ENCODE measurements around the gene SC5D. TPM values are rescaled to one million over a fixed set of nuclear protein-coding genes. Genes with fewer than 3 reads are reported as not detected.

Gene SC5D
- total RNA-seq, 2 donors from 2014 or later, result 14.9 to 28.5 TPM

GRCh38 chr11:121334973-121335710, 42.6 kb downstream of the SC5D start:
- no peaks in the 10 kb centered on the region for H3K27me3 ChIP-seq (replicated peaks; ENCODE audit: insufficient read depth)
- no peak for DNase-seq (ENCODE audit: low spot score)
- H3K4me1 ChIP-seq (ENCODE audit: control insufficient read depth in 1 of 2, low read depth in 2 of 2), result no peaks in the 10 kb centered on the region
- no peak for ATAC-seq (ENCODE audit: insufficient number of reproducible peaks, low FRiP score, low read depth)
- no peak for TF ChIP-seq CTCF (IDR thresholded peaks at IDR 0.05)
- H3K36me3 ChIP-seq, result no peaks in the 10 kb centered on the region
- H3K9me3 ChIP-seq, result no peaks in the 10 kb centered on the region
- no peak overlapping the region for H3K4me3 ChIP-seq
- H3K27ac ChIP-seq, result no peak overlapping the region

- Histone ChIP-seq H3K27me3 (replicated peaks; ENCODE audit: insufficient read depth) (no peaks in the 10 kb centered on the region), H3K27ac (no peak overlapping the region), H3K9me3 (no peaks in the 10 kb centered on the region), H3K36me3 (no peaks in the 10 kb centered on the region), H3K4me1 (ENCODE audit: control insufficient read depth in 1 of 2, low read depth in 2 of 2) (no peaks in the 10 kb centered on the region), H3K4me3 (no peak overlapping the region)
- ATAC-seq (ENCODE audit: insufficient number of reproducible peaks, low FRiP score, low read depth) (no peak), DNase-seq (ENCODE audit: low spot score) (no peak)
- TF ChIP-seq CTCF (IDR thresholded peaks at IDR 0.05), result no peak
These were observed 43.8 kb downstream of the SC5D start for GRCh38 chr11:121336279-121336937.

- no peak overlapping the region for H3K4me3 ChIP-seq
- no peaks in the 10 kb centered on the region for H3K27me3 ChIP-seq (replicated peaks; ENCODE audit: insufficient read depth)
- H3K9me3 ChIP-seq, result no peaks in the 10 kb centered on the region
- no peak for DNase-seq (ENCODE audit: low spot score)
- ATAC-seq (ENCODE audit: insufficient number of reproducible peaks, low FRiP score, low read depth), result no peak
- TF ChIP-seq CTCF (IDR thresholded peaks at IDR 0.05), result no peak
- H3K36me3 ChIP-seq, result no peaks in the 10 kb centered on the region
- no peak overlapping the region for H3K27ac ChIP-seq
- H3K4me1 ChIP-seq (ENCODE audit: control insufficient read depth in 1 of 2, low read depth in 2 of 2), result no peaks in the 10 kb centered on the region
These were observed 44.5 kb downstream of the SC5D start for GRCh38 chr11:121337078-121337477.

GRCh38 chr11:121337740-121338272, 45.2 kb downstream of the SC5D start:
- Histone ChIP-seq H3K4me1 (ENCODE audit: control insufficient read depth in 1 of 2, low read depth in 2 of 2) (no peaks in the 10 kb centered on the region), H3K9me3 (no peaks in the 10 kb centered on the region), H3K36me3 (no peaks in the 10 kb centered on the region), H3K27me3 (replicated peaks; ENCODE audit: insufficient read depth) (no peaks in the 10 kb centered on the region), H3K4me3 (no peak overlapping the region), H3K27ac (no peak overlapping the region)
- ATAC-seq (ENCODE audit: insufficient number of reproducible peaks, low FRiP score, low read depth) (no peak), DNase-seq (ENCODE audit: low spot score) (no peak)
- no peak for TF ChIP-seq CTCF (IDR thresholded peaks at IDR 0.05)

GRCh38 chr11:121338536-121338935, 46.0 kb downstream of the SC5D start:
- DNase-seq (ENCODE audit: low spot score), result no peak
- H3K9me3 ChIP-seq, result no peaks in the 10 kb centered on the region
- ATAC-seq (ENCODE audit: insufficient number of reproducible peaks, low FRiP score, low read depth), result no peak
- no peak overlapping the region for H3K27ac ChIP-seq
- H3K4me3 ChIP-seq, result no peak overlapping the region
- no peaks in the 10 kb centered on the region for H3K27me3 ChIP-seq (replicated peaks; ENCODE audit: insufficient read depth)
- no peaks in the 10 kb centered on the region for H3K4me1 ChIP-seq (ENCODE audit: control insufficient read depth in 1 of 2, low read depth in 2 of 2)
- H3K36me3 ChIP-seq, result no peaks in the 10 kb centered on the region
- TF ChIP-seq CTCF (IDR thresholded peaks at IDR 0.05), result no peak

Measured in thoracic aorta (tissue), 2 donors.